ENCODE measurements around the gene DCAF17.

Gene DCAF17

GRCh38 chr2:171432969-171433762, 860 bp upstream of the DCAF17 start:
- H3K9me3 ChIP-seq (ENCODE audit: control insufficient read depth, insufficient read depth, low read depth, low read length): no peaks in the 10 kb centered on the region
- H3K27ac ChIP-seq (ENCODE audit: extremely low read depth, low read depth, low read length): peak overlapping the region; percentile 71; the same call in 1 of the 2 replicates
- TF ChIP-seq HOXC10 (CRISPR knock-in tag; IDR thresholded peaks at IDR 0.05): no peak
- no peak for TF ChIP-seq ZFP69B (tag by site-specific recombination; IDR thresholded peaks at IDR 0.05)
- TF ChIP-seq ZNF18 (tag by site-specific recombination; IDR thresholded peaks at IDR 0.05): peak; percentile 85
- TF ChIP-seq ZBTB17 (tag by site-specific recombination; IDR thresholded peaks at IDR 0.05): peak; percentile 16; the same call in 1 of the 2 replicates
- TF ChIP-seq ZNF571 (tag by site-specific recombination; IDR thresholded peaks at IDR 0.05): no peak
- TF ChIP-seq ZNF335 (tag by site-specific recombination; conservative IDR thresholded peaks at IDR 0.05): peak; percentile 77
- TF ChIP-seq RBAK (tag by site-specific recombination; IDR thresholded peaks at IDR 0.05): no peak
- no peak for TF ChIP-seq IKZF3 (tag by site-specific recombination; IDR thresholded peaks at IDR 0.05)
- TF ChIP-seq ZNF791 (tag by site-specific recombination; IDR thresholded peaks at IDR 0.05): no peak
- no peak for TF ChIP-seq ZNF561 (tag by site-specific recombination; IDR thresholded peaks at IDR 0.05; ENCODE audit: borderline replicate concordance)
- no peak for TF ChIP-seq ZNF133 (tag by site-specific recombination; IDR thresholded peaks at IDR 0.05)
- no peak for TF ChIP-seq CTCF (tag by site-specific recombination; IDR thresholded peaks at IDR 0.05)
- TF ChIP-seq ZNF341 (tag by site-specific recombination; IDR thresholded peaks at IDR 0.05; ENCODE audit: low read depth): no peak
- TF ChIP-seq KLF7 (tag by site-specific recombination; IDR thresholded peaks at IDR 0.05; ENCODE audit: borderline replicate concordance): 0 out of 2 replicates have a peak, but pooled peaks have one; percentile 10
- no peak for TF ChIP-seq ZNF24 (tag by site-specific recombination; IDR thresholded peaks at IDR 0.05)
- no peak for TF ChIP-seq ZNF558 (tag by site-specific recombination; IDR thresholded peaks at IDR 0.05)
- no peak for TF ChIP-seq KLF9 (tag by site-specific recombination; IDR thresholded peaks at IDR 0.05; ENCODE audit: low read depth)
- TF ChIP-seq ZNF302 (tag by site-specific recombination; IDR thresholded peaks at IDR 0.05; ENCODE audit: low read depth): no peak
- no peak for TF ChIP-seq ZNF530 (tag by site-specific recombination; IDR thresholded peaks at IDR 0.05; ENCODE audit: low read depth)
- ChIA-PET CTCF (interaction anchor here (0.9 to 2.1 kb wide), 2 partner anchors 17 to 88 kb away, joined by 3 to 9 read pairs; no protein-coding TSS in a partner anchor), POLR2A (interaction anchor here (0.6 to 1.5 kb wide), 4 partner anchors 17 to 279 kb away, joined by 3 to 5 read pairs (median 4); no protein-coding TSS in a partner anchor)
- no peaks in the 10 kb centered on the region for H3K4me1 ChIP-seq (ENCODE audit: control insufficient read depth, insufficient read depth, low read length)
- peak overlapping the region; percentile 81 for H3K4me3 ChIP-seq (ENCODE audit: low read depth, low read length)
- H3K36me3 ChIP-seq (ENCODE audit: control insufficient read depth in 2 of 2, insufficient read depth in 1 of 2, low read length in 2 of 2): peaks cover 17 to 39% of the 10 kb centered on the region in 2 experiments

GRCh38 chr2:171433763-171434012, 338 bp upstream of the DCAF17 start, which contains the start of gene METTL8:
METTL8 (minus strand) TSS chr2:171433990; CDS start chr2:171392185, 41,805 bp downstream.
- no peaks in the 10 kb centered on the region for H3K9me3 ChIP-seq (ENCODE audit: control insufficient read depth, insufficient read depth, low read depth, low read length)
- H3K36me3 ChIP-seq (ENCODE audit: control insufficient read depth in 2 of 2, insufficient read depth in 1 of 2, low read length in 2 of 2): peaks cover 20 to 44% of the 10 kb centered on the region in 2 experiments
- CTCF ChIA-PET: interaction anchor here (0.9 to 2.1 kb wide), 2 partner anchors 17 to 88 kb away, joined by 3 to 9 read pairs; no protein-coding TSS in a partner anchor
- peak within 1 kb of the TSS; percentile 93 for H3K27ac ChIP-seq (ENCODE audit: extremely low read depth, low read depth, low read length)
- no peaks in the 10 kb centered on the region for H3K4me1 ChIP-seq (ENCODE audit: control insufficient read depth, insufficient read depth, low read length)
- POLR2A ChIA-PET: interaction anchor here (0.7 to 1.5 kb wide), 4 partner anchors 17 to 86 kb away, joined by 3 to 5 read pairs (median 4); no protein-coding TSS in a partner anchor
- H3K4me3 ChIP-seq (ENCODE audit: low read depth, low read length): peak within 1 kb of the TSS; percentile 81
- 0 out of 2 replicates have a peak, but pooled peaks have one; percentile 64 for TF ChIP-seq ZBTB10 (tag by site-specific recombination; IDR thresholded peaks at IDR 0.05)
- TF ChIP-seq PRDM10 (tag by site-specific recombination; IDR thresholded peaks at IDR 0.05): peak; percentile 85
- TF ChIP-seq ZNF280D (tag by site-specific recombination; IDR thresholded peaks at IDR 0.05): no peak

Measured in HEK293 (cell line).